Right lobe of liver (tissue), 6 donors: Measurements from ENCODE around the gene POU2F1. TPM values are rescaled to one million over a fixed set of nuclear protein-coding genes. Genes with fewer than 3 reads are reported as not detected.

Source experiments
- ATAC-seq, 4 donors: fragments of 200-7000 bp; cut with Tn5 transposase; one replicate each; pipeline ENCODE4 v1.9.1; 2020; ENCODE audit warnings: mild to moderate bottlenecking in 4 of 4, moderate library complexity in 4 of 4
- DNase-seq, 3 donors: peaks; one replicate each; pipeline ENCODE4 v3.0.0-alpha.2; 2020
- H3K27ac ChIP-seq, 3 donors: fragments of 200-600 bp; one replicate each; pipeline ENCODE4 v1.8.0; 2022
- H3K27me3 ChIP-seq, 2 donors: fragments of 200-600 bp; one replicate each; pipeline ENCODE4 v1.8.0; 2022
- H3K36me3 ChIP-seq, 4 donors: fragments of 200-600 bp; sonication (generic) in 1 of 4; one replicate each; pipeline versions ENCODE4 v1.5.1 to v1.8.0; 2017 to 2022; ENCODE audit warnings: control low read depth in 1 of 4
- H3K4me1 ChIP-seq, 4 donors: fragments of 200-600 bp; sonication (generic) in 1 of 4; one replicate each; pipeline versions ENCODE4 v1.5.1 to v1.8.0; 2017 to 2022; ENCODE audit warnings: control low read depth in 1 of 4
- H3K4me3 ChIP-seq, 3 donors: fragments of 200-600 bp; one replicate each; pipeline ENCODE4 v1.8.0; 2022
- H3K9me3 ChIP-seq, 4 donors: fragments of 200-600 bp; sonication (generic) in 1 of 4; one replicate each; pipeline versions ENCODE4 v1.5.1 to v1.8.0; 2017 to 2022; ENCODE audit warnings: control low read depth in 1 of 4
- POLR2A ChIP-seq: fragments of 450-650 bp; IDR thresholded peaks from one replicate; pipeline ENCODE4 v1.6.1; 2017; ENCODE audit warnings: antibody characterized with exemption, mild to moderate bottlenecking
- WGBS: methylation state at CpG from one replicate; pipeline ENCODE4 v1.1.6; 2018; ENCODE audit warnings: low coverage, low lambda C conversion rate; ENCODE audit not compliant: insufficient coverage; ENCODE audit errors: missing lambda C conversion rate; 5-methylcytosine and 5-hydroxymethylcytosine counted together
- intact Hi-C, 2 donors: fragments of 100-400 bp; cut with DNase I; formaldehyde crosslinking; loops; one replicate each; pipeline versions ENCODE4 v1.11.2 to v1.14.1; 2022
- total RNA-seq, 6 experiments: library from RNA; depleted of rRNA in 2 of 6; stranded (reverse); fragments of >200 nt in 2 of 6; fragmentation: NEBNext Ultra II Directional in 3 of 6; extraction: Animal tissue kit (Norgen Biotek cat#: 25700) in 3 of 6; gene quantifications; one replicate each; pipeline versions ENCODE4 v1.1.0 to v1.2.4, GENCODE V29; 2016 to 2023
- TF ChIP-seq, protein P1 (sequence below), 4 donors: fragments of 200-600 bp in 3 of 4; fragments of 450-650 bp in 1 of 4; IDR thresholded peaks; one replicate each; pipeline versions ENCODE4 v1.5.1 to v1.8.0; 2016 to 2022; ENCODE audit warnings: antibody characterized with exemption in 4 of 4, mild to moderate bottlenecking in 2 of 4
- donor health status: DM: no; HTN: yes; CAD: no.
- donor health status: DM: no; HTN: no; CAD: no.
- donor health status: DM: no; HTN: no; CAD: no.
- donor health status: DM: no; HTN: yes; CAD: no.
- donor health status: DM: no; HTN: yes; CAD: no.

POU2F1 gene
- total RNA-seq, 6 experiments from 2014 or later, result 4.8 to 10.3 (median 6.2) TPM

GRCh38 chr1:167425482-167425881 lies 204.8 kb downstream of the POU2F1 start:
- H3K9me3 ChIP-seq, result no peaks in the 10 kb centered on the region
- H3K4me3 ChIP-seq, result no peak overlapping the region
- H3K27ac ChIP-seq, result no peak overlapping the region
- H3K4me1 ChIP-seq, result no peaks in the 10 kb centered on the region
- H3K27me3 ChIP-seq, result no peaks in the 10 kb centered on the region
- DNase-seq (no peak), ATAC-seq (no peak)
- WGBS, result no CpG with 5 or more reads among the region's 7 CpGs
- H3K36me3 ChIP-seq, result no peaks in the 10 kb centered on the region
- intact Hi-C loops, result no loop called here
- TF ChIP-seq, protein P1, sequence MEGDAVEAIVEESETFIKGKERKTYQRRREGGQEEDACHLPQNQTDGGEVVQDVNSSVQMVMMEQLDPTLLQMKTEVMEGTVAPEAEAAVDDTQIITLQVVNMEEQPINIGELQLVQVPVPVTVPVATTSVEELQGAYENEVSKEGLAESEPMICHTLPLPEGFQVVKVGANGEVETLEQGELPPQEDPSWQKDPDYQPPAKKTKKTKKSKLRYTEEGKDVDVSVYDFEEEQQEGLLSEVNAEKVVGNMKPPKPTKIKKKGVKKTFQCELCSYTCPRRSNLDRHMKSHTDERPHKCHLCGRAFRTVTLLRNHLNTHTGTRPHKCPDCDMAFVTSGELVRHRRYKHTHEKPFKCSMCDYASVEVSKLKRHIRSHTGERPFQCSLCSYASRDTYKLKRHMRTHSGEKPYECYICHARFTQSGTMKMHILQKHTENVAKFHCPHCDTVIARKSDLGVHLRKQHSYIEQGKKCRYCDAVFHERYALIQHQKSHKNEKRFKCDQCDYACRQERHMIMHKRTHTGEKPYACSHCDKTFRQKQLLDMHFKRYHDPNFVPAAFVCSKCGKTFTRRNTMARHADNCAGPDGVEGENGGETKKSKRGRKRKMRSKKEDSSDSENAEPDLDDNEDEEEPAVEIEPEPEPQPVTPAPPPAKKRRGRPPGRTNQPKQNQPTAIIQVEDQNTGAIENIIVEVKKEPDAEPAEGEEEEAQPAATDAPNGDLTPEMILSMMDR (IDR thresholded peaks at IDR 0.05), result no peak
- TF ChIP-seq POLR2A, result no peak

DNA sequence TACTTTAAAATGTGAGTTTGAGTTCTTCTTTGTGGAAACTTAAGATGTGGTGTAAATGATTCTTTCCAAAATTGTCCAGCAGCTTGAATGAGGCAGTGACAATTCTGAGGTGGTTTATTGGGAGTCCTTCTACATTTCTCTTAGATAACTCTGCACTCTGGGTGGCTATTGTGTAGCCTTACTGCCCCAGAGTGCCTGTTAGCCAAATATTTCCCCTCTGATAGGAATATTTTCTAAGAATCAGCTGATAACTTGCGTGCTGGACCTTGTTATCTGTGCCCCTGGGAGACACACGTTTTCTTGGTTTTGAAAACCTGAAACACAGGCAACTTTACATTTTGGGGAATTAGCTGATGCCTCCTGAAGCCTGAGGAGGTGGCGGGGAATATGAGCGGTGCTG lies 206.0 kb downstream of the POU2F1 start:
- no peak for DNase-seq
- Histone ChIP-seq H3K4me3 (no peak overlapping the region), H3K9me3 (no peaks in the 10 kb centered on the region), H3K36me3 (no peaks in the 10 kb centered on the region), H3K27ac (no peak overlapping the region), H3K27me3 (no peaks in the 10 kb centered on the region), H3K4me1 (no peaks in the 10 kb centered on the region)
- intact Hi-C loops, result no loop called here
- ATAC-seq, result no peak
- 93% methylated on average over 3 of the region's 4 CpGs for WGBS
- TF ChIP-seq, protein P1 (IDR thresholded peaks at IDR 0.05), result no peak
- TF ChIP-seq POLR2A, result no peak

DNA sequence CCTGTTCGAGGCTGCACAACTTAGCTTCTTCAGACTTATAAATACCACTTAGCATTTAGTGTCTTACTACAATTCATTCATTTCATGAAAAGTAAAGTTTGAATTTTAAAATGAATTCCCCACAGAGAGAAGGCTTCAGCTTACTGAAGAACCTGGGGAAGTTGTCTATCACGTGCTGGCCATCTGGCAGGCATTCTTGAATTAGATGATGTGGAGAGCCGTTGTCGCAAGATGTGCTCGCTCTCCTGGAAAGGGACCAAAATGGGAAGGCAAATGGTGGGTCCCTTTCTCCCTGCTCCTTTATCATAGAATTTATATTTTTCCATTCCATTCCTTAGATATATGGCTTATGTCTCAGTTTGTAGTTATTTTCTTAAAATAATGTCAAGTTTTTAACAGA lies 207.2 kb downstream of the POU2F1 start:
- H3K9me3 ChIP-seq, result no peaks in the 10 kb centered on the region
- DNase-seq, result no peak
- H3K27ac ChIP-seq, result no peak overlapping the region
- H3K36me3 ChIP-seq, result no peaks in the 10 kb centered on the region
- TF ChIP-seq, protein P1 (IDR thresholded peaks at IDR 0.05), result no peak
- no peak for TF ChIP-seq POLR2A
- no peaks in the 10 kb centered on the region for H3K4me1 ChIP-seq
- no peak for ATAC-seq
- intact Hi-C loops, result no loop called here
- WGBS, result 81% methylated on average over 5 of the region's 5 CpGs
- no peaks in the 10 kb centered on the region for H3K27me3 ChIP-seq
- H3K4me3 ChIP-seq, result no peak overlapping the region

DNA sequence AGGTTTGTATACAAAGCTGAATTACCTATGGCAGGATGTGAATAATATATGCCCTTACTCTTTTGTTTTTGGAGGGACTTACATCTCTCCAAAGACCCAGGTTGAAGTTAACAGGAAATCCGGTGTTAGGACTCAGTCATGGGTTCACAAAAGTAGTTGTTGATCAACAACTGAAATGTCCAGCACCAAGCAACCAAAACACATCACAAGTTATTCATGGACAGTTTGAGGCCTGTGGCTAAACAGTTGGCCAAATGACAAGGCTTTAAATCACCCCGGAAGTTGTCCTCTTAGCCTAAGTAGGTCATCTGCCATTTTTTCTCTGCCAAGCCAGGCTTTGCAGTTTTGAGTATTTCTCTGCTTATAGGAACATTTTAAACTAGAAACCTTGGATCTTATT lies 207.7 kb downstream of the POU2F1 start:
- no peak for DNase-seq
- WGBS, result 65% methylated on average over 2 of the region's 2 CpGs
- Histone ChIP-seq H3K27me3 (no peaks in the 10 kb centered on the region), H3K4me1 (no peaks in the 10 kb centered on the region), H3K27ac (no peak overlapping the region), H3K9me3 (no peaks in the 10 kb centered on the region), H3K4me3 (no peak overlapping the region), H3K36me3 (no peaks in the 10 kb centered on the region)
- no peak for ATAC-seq
- intact Hi-C loops, result no loop called here
- TF ChIP-seq, protein P1 (IDR thresholded peaks at IDR 0.05), result no peak
- TF ChIP-seq POLR2A, result no peak

DNA sequence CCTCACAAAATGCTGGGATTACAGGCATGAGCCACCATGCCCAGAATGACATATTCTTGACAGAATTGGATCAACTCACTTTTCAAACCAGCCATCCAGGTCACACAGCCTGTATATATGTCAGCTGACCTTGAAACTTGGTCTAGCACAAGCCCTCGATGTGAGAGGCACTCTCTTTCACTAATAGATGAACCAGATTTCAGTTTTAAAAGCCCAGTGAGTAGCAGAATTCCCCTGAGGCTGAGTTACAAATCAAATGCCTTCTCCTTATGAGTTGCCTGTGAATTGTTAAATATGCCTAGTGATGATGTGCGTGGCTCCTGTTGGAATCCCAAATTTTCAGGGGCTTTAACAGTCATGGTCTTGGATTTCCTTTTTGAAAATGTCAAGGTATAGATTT lies 208.9 kb downstream of the POU2F1 start:
- DNase-seq (no peak), ATAC-seq (no peak)
- Histone ChIP-seq H3K4me3 (no peak overlapping the region), H3K4me1 (no peaks in the 10 kb centered on the region), H3K36me3 (no peaks in the 10 kb centered on the region), H3K27ac (no peak overlapping the region), H3K9me3 (no peaks in the 10 kb centered on the region), H3K27me3 (no peaks in the 10 kb centered on the region)
- TF ChIP-seq, protein P1 (IDR thresholded peaks at IDR 0.05), result no peak
- no peak for TF ChIP-seq POLR2A
- intact Hi-C loops, result no loop called here
- WGBS, result 100% methylated on average over 1 of the region's 2 CpGs
